ENCODE measurements around the gene STRBP. TPM values are rescaled to one million over a fixed set of nuclear protein-coding genes. Genes with fewer than 3 reads are reported as not detected.
"Not testable (repeated sequence)": the region's sequence is repeated elsewhere in the genome, so short reads cannot be mapped to it uniquely, and the experiment has no call there.

Gene STRBP
- total RNA-seq, 1 experiment from 2014 or later, result 59.3 TPM

- no peak for DNase-seq (ENCODE audit: low spot score)
- in situ Hi-C loops (cut with HindIII; ENCODE audit: low sequenced_read_pairs), result no loop called here
Measured at GRCh38 chr9:123257276-123257675, 11.1 kb downstream of the STRBP start.

DNA sequence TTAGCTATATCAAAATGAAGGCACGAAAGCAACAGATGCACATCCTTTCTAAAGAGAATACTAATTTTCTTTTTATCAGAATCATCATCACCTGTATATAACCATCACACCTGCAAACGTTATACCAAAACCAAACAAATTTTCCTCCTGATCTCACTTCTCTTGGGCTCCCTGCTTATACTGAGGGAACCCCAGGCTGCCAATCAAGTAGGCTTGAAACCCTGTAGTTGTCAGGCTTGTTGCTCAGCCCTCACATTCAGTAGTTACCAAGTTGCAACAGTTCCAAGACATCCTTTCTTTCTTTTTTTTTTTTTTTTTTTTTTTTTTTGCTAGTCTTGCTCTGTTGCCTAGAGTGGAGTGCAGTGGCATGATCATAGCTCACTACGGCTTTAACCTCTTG is 12.7 kb downstream of the STRBP start:
- in situ Hi-C loops (cut with HindIII; ENCODE audit: low sequenced_read_pairs), result no loop called here
- no peak for DNase-seq (ENCODE audit: low spot score)

GRCh38 chr9:123253204-123253603 is 15.2 kb downstream of the STRBP start:
- no peak for DNase-seq (ENCODE audit: low spot score)
- in situ Hi-C loops (cut with HindIII; ENCODE audit: low sequenced_read_pairs), result no loop called here

DNA sequence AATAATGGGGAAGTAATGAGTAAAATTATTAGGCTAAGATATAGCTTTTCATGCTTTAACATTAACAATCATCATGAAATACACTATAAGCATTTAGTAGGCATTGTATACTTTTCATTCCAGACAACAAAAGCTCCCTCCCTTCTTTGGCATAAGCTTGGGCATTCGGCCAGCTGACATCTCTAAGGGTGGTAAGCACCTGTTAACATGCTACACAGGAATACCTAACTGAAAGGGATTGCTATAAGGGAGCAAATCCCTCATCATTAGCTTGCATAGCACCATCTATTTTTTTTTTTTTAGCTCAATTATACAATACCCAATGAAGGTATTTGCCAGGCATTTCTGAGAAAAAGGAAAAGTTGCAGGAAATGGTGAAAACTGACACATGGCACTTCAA is 16.6 kb downstream of the STRBP start:
- DNase-seq (ENCODE audit: low spot score), result peak; percentile 68
- in situ Hi-C loops (cut with HindIII; ENCODE audit: low sequenced_read_pairs), result no loop called here

DNA sequence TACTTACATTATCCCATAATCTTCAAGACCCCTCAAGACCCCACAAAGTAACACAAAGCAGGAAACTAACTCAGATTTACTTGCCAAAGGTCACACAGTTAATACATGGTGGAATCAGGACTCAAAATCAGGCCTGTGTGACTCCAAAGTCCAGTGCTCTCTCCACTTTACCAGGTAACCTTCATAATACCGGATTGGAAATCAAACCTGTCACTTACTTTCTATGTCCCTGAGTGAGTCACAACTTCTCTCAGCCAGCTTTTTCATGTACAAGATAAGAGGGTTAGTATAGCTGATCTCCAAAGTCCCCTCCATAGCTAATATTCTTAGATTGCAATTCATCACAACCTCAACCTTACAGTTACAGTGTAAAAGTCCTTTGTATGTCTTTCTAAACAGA is 17.1 kb downstream of the STRBP start:
- no peak for DNase-seq (ENCODE audit: low spot score)
- in situ Hi-C loops (cut with HindIII; ENCODE audit: low sequenced_read_pairs), result no loop called here

- in situ Hi-C loops (cut with HindIII; ENCODE audit: low sequenced_read_pairs), result no loop called here
- DNase-seq (ENCODE audit: low spot score), result no peak
Measured at GRCh38 chr9:123250504-123250903, 17.9 kb downstream of the STRBP start.

DNA sequence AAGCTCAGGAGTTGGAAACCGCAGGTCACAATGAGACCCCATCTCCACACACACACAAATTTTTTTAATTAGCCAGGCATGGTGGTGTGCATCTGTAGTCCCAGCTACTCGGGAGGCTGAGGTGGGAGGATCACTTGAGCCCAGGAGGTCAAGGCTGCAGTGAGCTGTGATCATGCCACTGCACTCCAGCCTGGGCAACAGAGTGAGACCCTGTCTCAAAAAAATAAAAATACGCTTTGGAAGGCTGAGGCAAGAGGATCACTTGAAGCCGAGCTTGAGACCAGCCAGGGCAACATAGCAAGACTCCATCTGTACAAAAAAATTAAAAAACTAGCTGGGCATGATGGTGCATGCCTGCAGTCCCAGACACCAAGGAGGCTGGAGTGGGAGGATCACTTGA is 19.2 kb downstream of the STRBP start:
- in situ Hi-C loops (cut with HindIII; ENCODE audit: low sequenced_read_pairs); DNase-seq (ENCODE audit: low spot score): not testable (repeated sequence)

DNA sequence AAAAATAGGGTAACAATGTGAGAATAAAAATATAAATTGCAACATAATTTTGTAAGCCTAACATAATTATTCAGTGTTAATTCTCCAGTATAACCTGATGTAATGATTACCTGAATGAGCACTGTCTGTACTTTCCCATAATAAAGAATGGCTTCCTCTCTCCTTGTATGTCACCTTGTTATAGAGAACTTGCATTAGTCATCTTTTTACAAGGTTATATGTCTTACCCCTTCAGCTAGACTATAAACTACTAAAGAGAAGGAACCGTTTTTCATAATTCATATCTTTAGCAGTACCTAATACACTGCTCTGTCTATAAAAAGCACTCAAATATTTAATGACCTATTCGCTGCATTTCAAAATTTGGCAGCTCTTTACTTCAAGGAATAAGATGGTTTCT is 19.8 kb downstream of the STRBP start:
- in situ Hi-C loops (cut with HindIII; ENCODE audit: low sequenced_read_pairs), result no loop called here

GRCh38 chr9:123246534-123246933 is 21.9 kb downstream of the STRBP start:
- DNase-seq (ENCODE audit: low spot score), result no peak

More for the DNA sequence above, 19.8 kb downstream of the STRBP start:
- DNase-seq (ENCODE audit: low spot score), result no peak

DNA sequence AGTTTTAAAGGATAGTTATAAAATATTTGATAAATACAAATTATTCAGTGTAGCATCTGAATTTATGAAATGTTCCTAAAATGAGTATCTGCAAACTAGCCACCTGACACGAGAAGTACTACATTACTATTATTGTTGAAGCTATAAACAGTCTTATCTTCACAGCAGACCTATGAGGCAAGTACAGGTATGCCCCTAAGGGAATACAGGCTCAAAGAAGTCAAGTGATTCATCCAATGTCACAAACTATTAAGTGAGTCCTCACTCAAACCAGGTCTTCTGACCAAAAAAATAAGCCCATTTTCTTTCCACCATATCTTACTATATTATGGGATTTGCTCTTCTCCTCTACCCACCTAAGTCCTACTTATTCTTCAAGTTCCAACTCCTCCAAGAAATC is 28.7 kb downstream of the STRBP start:
- in situ Hi-C loops (cut with HindIII; ENCODE audit: low sequenced_read_pairs), result no loop called here
- DNase-seq (ENCODE audit: low spot score), result no peak

More at GRCh38 chr9:123246534-123246933, 21.9 kb downstream of the STRBP start:
- in situ Hi-C loops (cut with HindIII; ENCODE audit: low sequenced_read_pairs), result no loop called here

- no peak for DNase-seq (ENCODE audit: low spot score)
- in situ Hi-C loops (cut with HindIII; ENCODE audit: low sequenced_read_pairs), result no loop called here
Measured at GRCh38 chr9:123238365-123238764, 30.0 kb downstream of the STRBP start.

GRCh38 chr9:123237220-123237619 is 31.2 kb downstream of the STRBP start:
- no peak for DNase-seq (ENCODE audit: low spot score)
- in situ Hi-C loops (cut with HindIII; ENCODE audit: low sequenced_read_pairs), result no loop called here

GRCh38 chr9:123235448-123235847 is 32.9 kb downstream of the STRBP start:
- no peak for DNase-seq (ENCODE audit: low spot score)
- in situ Hi-C loops (cut with HindIII; ENCODE audit: low sequenced_read_pairs), result no loop called here

DNA sequence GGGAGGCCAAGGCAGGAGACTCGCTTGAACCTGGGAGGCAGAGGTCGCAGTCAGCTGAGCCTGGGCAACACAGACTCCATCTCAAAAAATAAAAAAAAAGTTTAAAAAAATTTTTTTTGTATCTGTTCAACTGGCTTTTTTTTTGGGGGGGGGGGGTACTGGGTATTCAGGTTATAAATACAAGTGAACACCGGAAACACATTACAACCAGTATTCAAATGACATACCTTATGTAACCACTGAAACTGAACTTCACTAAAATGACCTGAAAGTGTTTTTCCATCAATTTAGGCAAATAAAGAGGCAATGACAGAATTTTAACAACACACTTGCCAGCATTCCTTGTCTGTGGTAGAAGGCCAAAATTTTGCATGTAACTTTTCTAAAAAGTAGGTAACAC is 33.5 kb downstream of the STRBP start:
- in situ Hi-C loops (cut with HindIII; ENCODE audit: low sequenced_read_pairs), result no loop called here
- no peak for DNase-seq (ENCODE audit: low spot score)

DNA sequence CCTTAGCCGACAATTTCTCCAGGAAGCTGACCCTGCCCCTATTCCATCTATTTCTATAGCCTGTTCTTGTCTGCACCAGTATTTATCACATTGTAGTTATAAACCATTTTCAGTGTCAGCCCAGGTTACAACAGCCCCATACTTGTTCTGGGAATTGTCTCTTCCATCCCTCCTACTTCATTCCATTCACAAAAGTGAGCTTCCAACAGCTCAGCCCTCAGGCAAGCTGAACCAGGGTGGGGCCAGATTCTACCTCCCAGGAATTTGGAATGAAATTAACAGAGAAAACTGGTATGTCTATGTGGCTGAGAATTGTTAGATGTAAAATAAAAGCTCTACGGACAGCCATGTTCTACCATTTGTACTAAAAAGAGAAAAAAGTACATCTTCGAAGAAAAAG is 36.1 kb downstream of the STRBP start:
- DNase-seq (ENCODE audit: low spot score), result no peak
- in situ Hi-C loops (cut with HindIII; ENCODE audit: low sequenced_read_pairs), result no loop called here

GRCh38 chr9:123231421-123231820 is 37.0 kb downstream of the STRBP start:
- in situ Hi-C loops (cut with HindIII; ENCODE audit: low sequenced_read_pairs), result no loop called here
- no peak for DNase-seq (ENCODE audit: low spot score)

- in situ Hi-C loops (cut with HindIII; ENCODE audit: low sequenced_read_pairs), result no loop called here
- no peak for DNase-seq (ENCODE audit: low spot score)
Measured at GRCh38 chr9:123228967-123229366, 39.4 kb downstream of the STRBP start.

DNA sequence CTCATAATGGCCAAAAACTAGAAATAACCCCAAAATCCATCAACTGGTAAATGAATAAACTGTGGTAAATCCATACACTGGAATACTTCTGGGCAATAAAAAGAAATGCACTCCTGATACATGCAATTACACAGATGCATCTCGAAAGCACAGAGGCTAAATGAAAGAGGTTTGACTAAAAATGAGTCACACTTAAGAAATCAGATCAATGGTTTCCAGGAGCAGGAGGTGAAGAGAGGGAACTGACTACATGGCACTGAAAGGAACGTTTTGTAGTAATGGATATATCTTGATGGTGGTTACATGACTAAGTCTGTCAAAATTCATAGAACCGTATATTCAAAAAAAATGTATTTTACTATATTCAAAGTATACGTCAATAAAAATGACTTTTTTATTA is 42.4 kb downstream of the STRBP start:
- no peak for DNase-seq (ENCODE audit: low spot score)
- in situ Hi-C loops (cut with HindIII; ENCODE audit: low sequenced_read_pairs), result no loop called here

DNA sequence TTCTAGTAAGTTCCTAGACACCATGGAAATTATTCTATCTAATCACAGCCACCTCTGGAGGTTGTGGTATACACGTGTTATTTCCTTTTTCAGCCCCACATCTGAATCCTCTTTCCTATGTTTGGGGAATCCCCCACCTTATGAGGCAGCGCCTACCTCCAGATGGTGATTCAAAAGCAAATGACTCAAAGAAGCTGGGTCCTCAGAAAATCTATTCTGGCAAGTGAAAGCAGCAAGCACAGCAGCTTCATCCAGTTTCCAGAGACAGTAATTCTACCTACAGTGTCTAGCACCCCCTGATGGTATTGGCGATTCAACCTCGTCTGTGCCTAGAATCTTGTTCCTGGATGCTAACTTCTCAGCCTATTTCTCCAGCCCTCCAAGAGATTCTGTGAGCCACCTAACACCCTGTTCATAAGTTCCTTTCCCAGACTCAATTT is 43.0 kb downstream of the STRBP start:
- DNase-seq (ENCODE audit: low spot score), result peak; percentile 40
- in situ Hi-C loops (cut with HindIII; ENCODE audit: low sequenced_read_pairs), result no loop called here

DNA sequence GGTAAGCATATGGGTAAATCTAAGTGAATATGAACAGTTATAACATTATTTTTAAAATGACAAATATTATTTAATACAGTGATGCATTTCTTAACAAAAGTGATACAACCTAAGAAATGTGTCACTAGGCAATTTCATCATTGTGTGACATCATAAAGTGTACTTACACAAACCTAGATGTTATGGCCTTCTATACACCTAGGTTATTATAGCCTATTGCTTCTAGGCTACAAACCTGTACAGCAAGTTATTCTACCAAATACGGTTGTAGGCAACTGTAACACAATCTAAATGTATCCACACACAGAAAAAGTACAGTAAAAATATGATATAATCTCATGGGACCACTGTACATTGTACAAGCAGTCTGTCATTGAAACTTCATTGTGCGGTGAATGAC is 48.3 kb downstream of the STRBP start:
- DNase-seq (ENCODE audit: low spot score), result no peak
- in situ Hi-C loops (cut with HindIII; ENCODE audit: low sequenced_read_pairs), result no loop called here

DNA sequence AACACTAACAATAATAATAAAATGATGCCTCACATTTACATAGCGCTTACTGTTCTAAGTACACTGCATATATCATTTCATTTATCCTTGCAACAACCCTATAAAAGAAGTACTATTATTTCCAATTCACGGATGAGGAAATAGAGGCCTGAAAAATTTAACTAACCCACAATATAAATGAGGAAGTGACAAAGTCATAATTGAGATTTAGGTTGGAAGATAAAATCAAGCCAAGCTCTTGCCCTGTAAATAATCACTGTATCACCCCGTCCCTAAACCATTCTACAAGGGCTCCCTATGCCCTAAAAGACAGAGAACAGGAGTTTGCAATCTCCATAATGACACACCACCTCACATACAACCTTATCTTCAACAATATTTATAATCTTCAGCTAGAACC is 49.6 kb downstream of the STRBP start:
- in situ Hi-C loops (cut with HindIII; ENCODE audit: low sequenced_read_pairs), result no loop called here
- no peak for DNase-seq (ENCODE audit: low spot score)

GRCh38 chr9:123217128-123217654 is 51.2 kb downstream of the STRBP start:
- DNase-seq (ENCODE audit: low spot score), result no peak
- in situ Hi-C loops (cut with HindIII; ENCODE audit: low sequenced_read_pairs), result no loop called here
